Measurements from ENCODE around the gene MAP3K20.
A peak's percentile ranks its signal among the peaks of the same experiment; 100 is the strongest.
"Not testable (repeated sequence)": the region's sequence is repeated elsewhere in the genome, so short reads cannot be mapped to it uniquely, and the experiment has no call there.

Gene MAP3K20

GRCh38 chr2:173161507-173161906, 85.9 kb downstream of the MAP3K20 start:
- DNase-seq: no peak

- not testable (repeated sequence) for DNase-seq
Measured at GRCh38 chr2:173163357-173163756, 87.7 kb downstream of the MAP3K20 start.

- DNase-seq: no peak
Measured at GRCh38 chr2:173164396-173164795, 88.8 kb downstream of the MAP3K20 start.

- DNase-seq: no peak
Measured at GRCh38 chr2:173165443-173166238, 90.0 kb downstream of the MAP3K20 start.

- DNase-seq: no peak
Measured at GRCh38 chr2:173171321-173171720, 95.7 kb downstream of the MAP3K20 start.

GRCh38 chr2:173171924-173172643, 96.4 kb downstream of the MAP3K20 start:
- no peak for DNase-seq

GRCh38 chr2:173174339-173174738, 98.7 kb downstream of the MAP3K20 start:
- not testable (repeated sequence) for DNase-seq

- no peak for DNase-seq
Measured at GRCh38 chr2:173175222-173175621, 99.6 kb downstream of the MAP3K20 start.

- no peak for DNase-seq
Measured at GRCh38 chr2:173181982-173182381, 106.3 kb downstream of the MAP3K20 start.

- DNase-seq: peak; percentile 97
Measured at GRCh38 chr2:173184031-173185004, 108.7 kb downstream of the MAP3K20 start.

- DNase-seq: no peak
Measured at GRCh38 chr2:173185437-173185836, 109.8 kb downstream of the MAP3K20 start.

- no peak for DNase-seq
Measured at GRCh38 chr2:173187941-173188788, 112.5 kb downstream of the MAP3K20 start.

GRCh38 chr2:173191601-173192000, 116.0 kb downstream of the MAP3K20 start:
- no peak for DNase-seq

- DNase-seq: no peak
Measured at GRCh38 chr2:173192071-173192470, 116.4 kb downstream of the MAP3K20 start.

- DNase-seq: no peak
Measured at GRCh38 chr2:173193925-173194324, 118.3 kb downstream of the MAP3K20 start.

GRCh38 chr2:173195100-173195499, 119.5 kb downstream of the MAP3K20 start:
- no peak for DNase-seq

- DNase-seq: no peak
Measured at GRCh38 chr2:173196080-173196479, 120.4 kb downstream of the MAP3K20 start.

GRCh38 chr2:173196638-173197037, 121.0 kb downstream of the MAP3K20 start:
- DNase-seq: no peak

- DNase-seq: no peak
Measured at GRCh38 chr2:173198327-173198726, 122.7 kb downstream of the MAP3K20 start.

GRCh38 chr2:173199294-173199693, 123.6 kb downstream of the MAP3K20 start:
- no peak for DNase-seq

- no peak for DNase-seq
Measured at GRCh38 chr2:173202570-173202969, 126.9 kb downstream of the MAP3K20 start.

GRCh38 chr2:173204316-173204715, 128.7 kb downstream of the MAP3K20 start:
- DNase-seq: no peak
